Vagina (tissue), 2 donors: ENCODE data around the gene GTF2H3. TPM values are rescaled to one million over a fixed set of nuclear protein-coding genes. Genes with fewer than 3 reads are reported as not detected.
A peak's percentile ranks its signal among the peaks of the same experiment; 100 is the strongest.

ENCODE experiments used
- DNase-seq, 2 donors: peaks; one replicate each; pipeline ENCODE4 v3.0.0-alpha.2; 2017; ENCODE audit errors: extremely low spot score in 2 of 2
- H3K27ac ChIP-seq: fragments of 200-600 bp; sonication (generic); one replicate; pipeline ENCODE4 v1.5.1; 2019
- H3K27me3 ChIP-seq: fragments of 200-600 bp; sonication (generic); one replicate; pipeline ENCODE4 v1.5.1; 2019
- H3K36me3 ChIP-seq, 2 donors: fragments of 200-600 bp; sonication (generic); one replicate each; pipeline ENCODE4 v1.5.1; 2017 to 2019
- H3K4me1 ChIP-seq: fragments of 200-600 bp; sonication (generic); one replicate; pipeline ENCODE4 v1.5.1; 2019
- H3K4me3 ChIP-seq, 2 donors: fragments of 200-600 bp; sonication (generic); 1 replicate in 1 of 2; 2 replicates in 1 of 2; pipeline ENCODE4 v1.5.1; 2016 to 2019
- H3K9me3 ChIP-seq: fragments of 200-600 bp; sonication (generic); one replicate; pipeline ENCODE4 v1.5.1; 2019
- CTCF ChIP-seq, 3 experiments: fragments of 450-650 bp in 2 of 3; fragments of 200-600 bp in 1 of 3; sonication (generic) in 1 of 3; IDR thresholded peaks; one replicate each; pipeline ENCODE4 v1.5.1; 2017 to 2019; ENCODE audit warnings: antibody characterized with exemption in 3 of 3, mild to moderate bottlenecking in 2 of 3, moderate library complexity in 2 of 3
- POLR2A ChIP-seq, 2 donors: fragments of 450-650 bp; IDR thresholded peaks; one replicate each; pipeline ENCODE4 v1.6.1; 2017; ENCODE audit warnings: antibody characterized with exemption in 2 of 2, mild to moderate bottlenecking in 2 of 2, moderate library complexity in 2 of 2
- POLR2AphosphoS5 ChIP-seq, 2 donors: sonication (generic); formaldehyde crosslinking; IDR thresholded peaks; one replicate each; pipeline ENCODE4 v1.9.0; 2017; ENCODE audit warnings: antibody characterized with exemption in 2 of 2, mild to moderate bottlenecking in 2 of 2, low read depth in 1 of 2; ENCODE audit not compliant: insufficient read depth in 1 of 2
- intact Hi-C: fragments of 100-400 bp; cut with DNase I; formaldehyde crosslinking; loops from one replicate; pipeline ENCODE4 v1.15.1; 2023
- total RNA-seq: library from RNA; depleted of rRNA; stranded (reverse); fragments of >200 nt; gene quantifications from one replicate; pipeline ENCODE4 v1.2.3, GENCODE V29; 2016

GTF2H3 gene
- total RNA-seq, 1 donor from 2014 or later, result 21.1 TPM

GRCh38 chr12:123634142-123634561 lies 523 bp downstream of the GTF2H3 start:
- peaks cover 22% of the 10 kb centered on the region for H3K4me1 ChIP-seq
- DNase-seq, result no peak
- H3K9me3 ChIP-seq, result no peaks in the 10 kb centered on the region
- peak overlapping the region; percentile 69 to 77 for H3K4me3 ChIP-seq
- peak overlapping the region; percentile 53 for H3K27ac ChIP-seq
- H3K36me3 ChIP-seq, result peaks cover 0 to 28% of the 10 kb centered on the region in 2 donors
- intact Hi-C loops, result no loop called here
- TF ChIP-seq POLR2A (IDR thresholded peaks at IDR 0.05) (no peak), POLR2AphosphoS5 (IDR thresholded peaks at IDR 0.05; ENCODE audit: insufficient read depth in 1 of 2, low read depth in 1 of 2) (no peak), CTCF (IDR thresholded peaks at IDR 0.05) (no peak)
- no peaks in the 10 kb centered on the region for H3K27me3 ChIP-seq

- no peaks in the 10 kb centered on the region for H3K9me3 ChIP-seq
- DNase-seq, result no peak
- no peaks in the 10 kb centered on the region for H3K27me3 ChIP-seq
- no peak overlapping the region for H3K27ac ChIP-seq
- H3K36me3 ChIP-seq, result peaks cover 0 to 37% of the 10 kb centered on the region in 2 donors
- intact Hi-C loops, result no loop called here
- no peak for TF ChIP-seq POLR2AphosphoS5 (IDR thresholded peaks at IDR 0.05; ENCODE audit: insufficient read depth in 1 of 2, low read depth in 1 of 2)
- TF ChIP-seq POLR2A (IDR thresholded peaks at IDR 0.05), result no peak
- no peak for TF ChIP-seq CTCF (IDR thresholded peaks at IDR 0.05)
- H3K4me3 ChIP-seq, result no peak overlapping the region
- H3K4me1 ChIP-seq, result no peaks in the 10 kb centered on the region
Measured at GRCh38 chr12:123643911-123644310, 10.3 kb downstream of the GTF2H3 start.

- Histone ChIP-seq H3K4me3 (no peak overlapping the region), H3K27me3 (no peaks in the 10 kb centered on the region), H3K9me3 (no peaks in the 10 kb centered on the region), H3K4me1 (no peaks in the 10 kb centered on the region), H3K36me3 (peaks cover 0 to 47% of the 10 kb centered on the region in 2 donors), H3K27ac (no peak overlapping the region)
- TF ChIP-seq POLR2A (IDR thresholded peaks at IDR 0.05) (no peak), POLR2AphosphoS5 (IDR thresholded peaks at IDR 0.05; ENCODE audit: insufficient read depth in 1 of 2, low read depth in 1 of 2) (no peak), CTCF (IDR thresholded peaks at IDR 0.05) (no peak)
- intact Hi-C loops, result no loop called here
- no peak for DNase-seq
Measured at GRCh38 chr12:123645380-123645779, 11.8 kb downstream of the GTF2H3 start.

GRCh38 chr12:123645878-123646277 lies 12.2 kb downstream of the GTF2H3 start:
- intact Hi-C loops, result no loop called here
- TF ChIP-seq POLR2AphosphoS5 (IDR thresholded peaks at IDR 0.05; ENCODE audit: insufficient read depth in 1 of 2, low read depth in 1 of 2) (no peak), CTCF (IDR thresholded peaks at IDR 0.05) (no peak), POLR2A (IDR thresholded peaks at IDR 0.05) (no peak)
- H3K27ac ChIP-seq, result no peak overlapping the region
- DNase-seq, result no peak
- peaks cover 0 to 47% of the 10 kb centered on the region in 2 donors for H3K36me3 ChIP-seq
- H3K27me3 ChIP-seq, result no peaks in the 10 kb centered on the region
- no peaks in the 10 kb centered on the region for H3K4me1 ChIP-seq
- H3K9me3 ChIP-seq, result no peaks in the 10 kb centered on the region
- no peak overlapping the region for H3K4me3 ChIP-seq

- H3K27ac ChIP-seq, result no peak overlapping the region
- H3K27me3 ChIP-seq, result no peaks in the 10 kb centered on the region
- intact Hi-C loops, result no loop called here
- H3K36me3 ChIP-seq, result peaks cover 0 to 43% of the 10 kb centered on the region in 2 donors
- H3K9me3 ChIP-seq, result no peaks in the 10 kb centered on the region
- H3K4me3 ChIP-seq, result no peak overlapping the region
- TF ChIP-seq POLR2AphosphoS5 (IDR thresholded peaks at IDR 0.05; ENCODE audit: insufficient read depth in 1 of 2, low read depth in 1 of 2) (no peak), POLR2A (IDR thresholded peaks at IDR 0.05) (no peak), CTCF (IDR thresholded peaks at IDR 0.05) (no peak)
- no peaks in the 10 kb centered on the region for H3K4me1 ChIP-seq
- DNase-seq, result no peak
Measured at GRCh38 chr12:123648401-123648800, 14.8 kb downstream of the GTF2H3 start.
